WTC11 (cell line): ENCODE measurements around the gene TOB2. TPM values are rescaled to one million over a fixed set of nuclear protein-coding genes. Genes with fewer than 3 reads are reported as not detected.

Source experiments
- ATAC-seq: fragments of 200-7000 bp; cut with Tn5 transposase; 2 replicates; pipeline ENCODE4 v1.10.0; 2021; ENCODE audit warnings: mild to moderate bottlenecking, moderate library complexity
- CTCF ChIA-PET: fragments of 300-600 bp; sonication (Branson Sonifier 250); formaldehyde crosslinking; loops from one replicate; lab custom pipeline; 2021; ENCODE audit warnings: antibody characterized with exemption; lab: Charles Lee
- POLR2A ChIA-PET: fragments of 350-600 bp; sonication (Branson Sonifier 250); formaldehyde crosslinking; loops from one replicate; lab custom pipeline; 2021; ENCODE audit warnings: antibody characterized with exemption; lab: Charles Lee
- DNase-seq: peaks from one replicate; pipeline ENCODE4 v3.0.0; 2021; ENCODE audit warnings: low spot score
- H3K27ac Mint-ChIP-seq: 2 replicates; pipeline ENCODE4 v1.8.0; 2021; ENCODE audit warnings: mixed read lengths
- H3K27me3 Mint-ChIP-seq: 2 replicates; pipeline ENCODE4 v1.8.0; 2021; ENCODE audit warnings: low read depth, mild to moderate bottlenecking, moderate library complexity, mixed read lengths
- H3K36me3 Mint-ChIP-seq: 2 replicates; pipeline ENCODE4 v1.8.0; 2021; ENCODE audit warnings: mixed read lengths
- H3K4me1 Mint-ChIP-seq: 2 replicates; pipeline ENCODE4 v1.8.0; 2022; ENCODE audit warnings: mixed read lengths
- H3K4me3 Mint-ChIP-seq: 2 replicates; pipeline ENCODE4 v1.8.0; 2021; ENCODE audit warnings: mild to moderate bottlenecking, moderate library complexity, mixed read lengths
- H3K9me3 Mint-ChIP-seq: 2 replicates; pipeline ENCODE4 v1.8.0; 2021; ENCODE audit warnings: mixed read lengths
- AR ChIP-seq: fragments of 250-450 bp; sonication (Bioruptor Pico); IDR thresholded peaks from 2 replicates; pipeline ENCODE4 v1.9.0; 2021; ENCODE audit warnings: mild to moderate bottlenecking
- ATF2 ChIP-seq: sonication (generic); formaldehyde crosslinking; IDR thresholded peaks from 2 replicates; pipeline ENCODE4 v1.8.1; 2022; ENCODE audit warnings: low read depth, missing genetic modification reagents, borderline replicate concordance
- CTCF ChIP-seq: fragments of 200-600 bp; IDR thresholded peaks from 2 replicates; pipeline ENCODE4 v1.8.0; 2022; ENCODE audit warnings: antibody characterized with exemption
- E2F1 ChIP-seq: sonication (generic); formaldehyde crosslinking; IDR thresholded peaks from 2 replicates; pipeline ENCODE4 v1.8.0; 2022; ENCODE audit warnings: mild to moderate bottlenecking, missing genetic modification reagents
- ESRRA ChIP-seq: sonication (generic); formaldehyde crosslinking; IDR thresholded peaks from 2 replicates; pipeline ENCODE4 v1.8.1; 2022; ENCODE audit warnings: mild to moderate bottlenecking, missing genetic modification reagents, borderline replicate concordance
- ETV6 ChIP-seq: sonication (generic); formaldehyde crosslinking; IDR thresholded peaks from 2 replicates; pipeline ENCODE4 v1.8.1; 2022; ENCODE audit warnings: mild to moderate bottlenecking, missing genetic modification reagents
- FOXK1 ChIP-seq: sonication (generic); formaldehyde crosslinking; IDR thresholded peaks from 2 replicates; pipeline ENCODE4 v1.8.0; 2022; ENCODE audit warnings: mild to moderate bottlenecking, moderate library complexity, missing genetic modification reagents
- GRHL2 ChIP-seq: fragments of 250-450 bp; sonication (Bioruptor Pico); IDR thresholded peaks from 2 replicates; pipeline ENCODE4 v1.8.0; 2022; ENCODE audit warnings: mild to moderate bottlenecking, moderate library complexity; ENCODE audit not compliant: insufficient replicate concordance, severe bottlenecking
- GTF2I ChIP-seq: fragments of 250-450 bp; sonication (Bioruptor Pico); conservative IDR thresholded peaks from 2 replicates; pipeline ENCODE4 v1.4.0; 2021; ENCODE audit warnings: mild to moderate bottlenecking
- KAT7 ChIP-seq: sonication (generic); formaldehyde crosslinking; IDR thresholded peaks from 2 replicates; pipeline ENCODE4 v1.8.1; 2023; ENCODE audit warnings: missing genetic modification reagents, mild to moderate bottlenecking, borderline replicate concordance
- NR3C1 ChIP-seq: sonication (generic); formaldehyde crosslinking; conservative IDR thresholded peaks from 2 replicates; pipeline ENCODE4 v1.8.1; 2023; ENCODE audit warnings: low read depth, mild to moderate bottlenecking, missing genetic modification reagents
- OVOL2 ChIP-seq: fragments of 250-450 bp; sonication (Bioruptor Pico); IDR thresholded peaks from 2 replicates; pipeline ENCODE4 v1.9.0; 2021; ENCODE audit warnings: mild to moderate bottlenecking, borderline replicate concordance
- SMAD4 ChIP-seq: sonication (generic); formaldehyde crosslinking; IDR thresholded peaks from 2 replicates; pipeline ENCODE4 v1.8.0; 2022; ENCODE audit warnings: mild to moderate bottlenecking, missing genetic modification reagents
- STAT6 ChIP-seq: sonication (generic); formaldehyde crosslinking; conservative IDR thresholded peaks from 2 replicates; pipeline ENCODE4 v1.8.1; 2023; ENCODE audit warnings: mild to moderate bottlenecking, low read depth, missing genetic modification reagents, moderate library complexity
- TCF7 ChIP-seq: sonication (generic); formaldehyde crosslinking; IDR thresholded peaks from 2 replicates; pipeline ENCODE4 v1.8.0; 2022; ENCODE audit warnings: mild to moderate bottlenecking, low read depth, missing genetic modification reagents, moderate library complexity
- USF2 ChIP-seq: sonication (generic); formaldehyde crosslinking; IDR thresholded peaks from 2 replicates; pipeline ENCODE4 v1.8.1; 2023; ENCODE audit warnings: mild to moderate bottlenecking, missing genetic modification reagents, moderate library complexity
- ZNF121 ChIP-seq: sonication (generic); formaldehyde crosslinking; IDR thresholded peaks from 2 replicates; pipeline ENCODE4 v1.8.0; 2023; ENCODE audit warnings: missing genetic modification reagents
- ZNF317 ChIP-seq: sonication (generic); formaldehyde crosslinking; IDR thresholded peaks from 2 replicates; pipeline ENCODE4 v1.8.1; 2023; ENCODE audit warnings: low read depth, mild to moderate bottlenecking, moderate library complexity, missing genetic modification reagents, borderline replicate concordance
- ZNF396 ChIP-seq: fragments of 250-450 bp; sonication (Bioruptor Pico); IDR thresholded peaks from 2 replicates; pipeline ENCODE4 v1.8.0; 2021; ENCODE audit warnings: mild to moderate bottlenecking, moderate library complexity, borderline replicate concordance
- ZNF512 ChIP-seq: sonication (generic); formaldehyde crosslinking; IDR thresholded peaks from 2 replicates; pipeline ENCODE4 v1.8.1; 2022; ENCODE audit warnings: missing genetic modification reagents, borderline replicate concordance
- ZNF671 ChIP-seq: fragments of 250-450 bp; sonication (Bioruptor Pico); IDR thresholded peaks from 2 replicates; pipeline ENCODE4 v1.8.0; 2021; ENCODE audit warnings: mild to moderate bottlenecking
- total RNA-seq: library from RNA; stranded (reverse); gene quantifications from 3 replicates; pipeline ENCODE4 v1.2.3, GENCODE V29; 2021

TOB2 gene
- total RNA-seq, 1 experiment from 2014 or later = 46.6 TPM

DNA sequence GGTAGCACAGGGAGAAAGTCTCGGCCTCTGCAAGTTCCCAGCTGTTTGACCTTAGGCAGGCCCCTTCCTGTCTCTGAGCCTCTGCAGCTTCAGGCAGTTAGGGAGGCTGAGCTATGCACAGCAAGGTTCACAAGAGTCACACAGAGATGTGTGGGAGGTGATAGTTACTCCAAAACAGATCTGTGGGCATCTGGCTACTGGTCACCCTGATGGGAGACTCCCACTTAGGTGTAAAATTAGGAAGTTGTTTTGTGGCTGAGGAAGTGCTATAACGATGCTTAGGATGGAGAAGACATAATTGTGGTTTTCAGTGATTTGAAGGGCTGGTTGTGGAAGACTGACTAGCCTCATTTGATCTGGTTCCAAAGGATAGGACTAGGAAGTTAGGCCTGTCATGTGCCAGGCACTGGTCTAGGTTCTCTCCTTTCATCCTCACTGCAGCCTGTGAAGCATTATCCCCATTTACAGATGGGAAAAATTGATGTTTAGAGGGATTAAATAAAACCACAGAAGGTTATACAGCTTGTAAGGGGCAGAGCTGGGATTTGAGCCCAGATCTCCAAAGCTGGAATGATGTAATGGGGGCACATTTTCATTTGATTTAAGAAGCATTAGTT lies 35.8 kb upstream of the TOB2 start:
- DNase-seq (no peak), ATAC-seq (peak; percentile 40)
- Mint-ChIP-seq H3K4me3 (no peak overlapping the region), H3K27me3 (no peaks in the 10 kb centered on the region), H3K27ac (peak overlapping the region; percentile 52), H3K36me3 (no peaks in the 10 kb centered on the region), H3K4me1 (peaks cover 49% of the 10 kb centered on the region), H3K9me3 (no peaks in the 10 kb centered on the region)
- TF ChIP-seq ETV6 (CRISPR knock-in tag) = no peak
- 0 out of 2 replicates have a peak, but pooled peaks have one; percentile 32 for TF ChIP-seq GTF2I (CRISPR knock-in tag)
- ChIA-PET POLR2A (interaction anchor here (0.6 to 1.6 kb wide), 4 partner anchors 23 to 189 kb away, joined by 3 to 8 read pairs (median 5); partner anchors contain the start of gene TOB2), CTCF (interaction anchor here (0.7 to 3.1 kb wide), 6 partner anchors 13 to 184 kb away, joined by 3 to 23 read pairs (median 5); partner anchors contain the start of genes ACO2 and PHF5A)

DNA sequence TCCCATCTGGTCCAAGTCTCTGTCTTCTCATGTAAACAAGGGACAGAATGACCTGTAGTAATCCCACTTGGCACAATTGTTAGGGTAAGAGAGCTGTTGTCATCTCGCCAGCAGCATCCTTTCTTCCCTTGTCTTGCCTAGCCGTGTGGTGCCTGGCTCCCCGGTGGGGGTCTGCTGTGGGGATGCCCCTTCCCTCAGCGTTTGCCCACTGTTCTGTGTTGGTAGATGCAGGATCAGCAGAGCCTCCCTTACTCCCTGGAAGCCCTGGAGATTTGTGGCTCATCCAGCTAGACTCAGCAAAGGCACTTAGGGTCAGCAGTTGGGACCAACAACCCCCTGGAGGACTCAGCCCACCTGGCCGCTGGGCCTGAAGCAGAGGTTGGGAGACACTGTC lies 35.3 kb upstream of the TOB2 start:
- Mint-ChIP-seq H3K4me1 (peaks cover 44% of the 10 kb centered on the region), H3K27me3 (no peaks in the 10 kb centered on the region), H3K4me3 (no peak overlapping the region), H3K27ac (peak overlapping the region; percentile 61), H3K9me3 (no peaks in the 10 kb centered on the region), H3K36me3 (no peaks in the 10 kb centered on the region)
- ATAC-seq = peak; percentile 77
- CTCF ChIA-PET = interaction anchor here (0.7 to 3.1 kb wide), 7 partner anchors 13 to 185 kb away, joined by 3 to 23 read pairs (median 4); partner anchors contain the start of genes ACO2, PHF5A and TEF
- DNase-seq = peak; percentile 25
- POLR2A ChIA-PET = interaction anchor here (1.1 to 1.6 kb wide), 3 partner anchors 23 to 35 kb away, joined by 3 to 5 read pairs (median 5); partner anchors contain the start of gene TOB2
- TF ChIP-seq STAT6 (no peak), ZNF671 (CRISPR knock-in tag) (no peak), KAT7 (CRISPR knock-in tag) (no peak), NR3C1 (CRISPR knock-in tag) (no peak), TCF7 (CRISPR knock-in tag) (no peak), CTCF (no peak), SMAD4 (CRISPR knock-in tag) (no peak), ZNF512 (CRISPR knock-in tag) (no peak), ZNF121 (CRISPR knock-in tag) (no peak), OVOL2 (CRISPR knock-in tag) (no peak), ATF2 (no peak), ZNF396 (no peak), FOXK1 (CRISPR knock-in tag) (peak; percentile 66; the same call in 1 of the 2 replicates), GRHL2 (CRISPR knock-in tag) (no peak), USF2 (CRISPR knock-in tag) (no peak), ZNF317 (CRISPR knock-in tag) (no peak), AR (CRISPR knock-in tag) (no peak), ESRRA (CRISPR knock-in tag) (no peak), E2F1 (CRISPR knock-in tag) (no peak)
